Colonic mucosa (tissue), 4 donors: ENCODE results near the gene CPNE5. TPM values are rescaled to one million over a fixed set of nuclear protein-coding genes. Genes with fewer than 3 reads are reported as not detected.

Source experiments
- DNase-seq: peaks from one replicate; pipeline ENCODE4 v3.0.0-alpha.2; 2020
- H3K27ac ChIP-seq: fragments of 200-600 bp; one replicate; pipeline ENCODE4 v1.8.0; 2021
- H3K27me3 ChIP-seq: fragments of 200-600 bp; one replicate; pipeline ENCODE4 v1.8.0; 2021
- H3K36me3 ChIP-seq: fragments of 200-600 bp; one replicate; pipeline ENCODE4 v1.8.0; 2021
- H3K4me1 ChIP-seq: fragments of 200-600 bp; one replicate; pipeline ENCODE4 v1.8.0; 2021; ENCODE audit warnings: mild to moderate bottlenecking
- H3K4me3 ChIP-seq: fragments of 200-600 bp; one replicate; pipeline ENCODE4 v1.8.0; 2021
- H3K9ac ChIP-seq, 2 donors: one replicate each; pipeline ENCODE4 v1.7.0; 2013; ENCODE audit warnings: control low read depth in 2 of 2, low read depth in 2 of 2, low read length in 2 of 2
- H3K9me3 ChIP-seq: fragments of 200-600 bp; one replicate; pipeline ENCODE4 v1.8.0; 2021
- CTCF ChIP-seq: fragments of 200-600 bp; IDR thresholded peaks from one replicate; pipeline ENCODE4 v1.8.0; 2022; ENCODE audit warnings: antibody characterized with exemption, mild to moderate bottlenecking
- intact Hi-C: fragments of 100-400 bp; cut with DNase I; formaldehyde crosslinking; loops from one replicate; pipeline ENCODE4 v1.14.1; 2022
- total RNA-seq, 2 donors: library from RNA; stranded (reverse); fragmentation: NEBNext Ultra II Directional in 1 of 2; extraction: Animal tissue kit (Norgen Biotek cat#: 25700) in 1 of 2; gene quantifications; one replicate each; pipeline ENCODE4 v1.2.1, GENCODE V29; 2021
- donor health status: healthy.
- donor health status: DM: no; HTN: no; CAD: no.
- donor health status: DM: no; HTN: no; CAD: no.

The CPNE5 gene
- total RNA-seq, 2 donors from 2014 or later: 4.6 to 8.0 TPM

DNA sequence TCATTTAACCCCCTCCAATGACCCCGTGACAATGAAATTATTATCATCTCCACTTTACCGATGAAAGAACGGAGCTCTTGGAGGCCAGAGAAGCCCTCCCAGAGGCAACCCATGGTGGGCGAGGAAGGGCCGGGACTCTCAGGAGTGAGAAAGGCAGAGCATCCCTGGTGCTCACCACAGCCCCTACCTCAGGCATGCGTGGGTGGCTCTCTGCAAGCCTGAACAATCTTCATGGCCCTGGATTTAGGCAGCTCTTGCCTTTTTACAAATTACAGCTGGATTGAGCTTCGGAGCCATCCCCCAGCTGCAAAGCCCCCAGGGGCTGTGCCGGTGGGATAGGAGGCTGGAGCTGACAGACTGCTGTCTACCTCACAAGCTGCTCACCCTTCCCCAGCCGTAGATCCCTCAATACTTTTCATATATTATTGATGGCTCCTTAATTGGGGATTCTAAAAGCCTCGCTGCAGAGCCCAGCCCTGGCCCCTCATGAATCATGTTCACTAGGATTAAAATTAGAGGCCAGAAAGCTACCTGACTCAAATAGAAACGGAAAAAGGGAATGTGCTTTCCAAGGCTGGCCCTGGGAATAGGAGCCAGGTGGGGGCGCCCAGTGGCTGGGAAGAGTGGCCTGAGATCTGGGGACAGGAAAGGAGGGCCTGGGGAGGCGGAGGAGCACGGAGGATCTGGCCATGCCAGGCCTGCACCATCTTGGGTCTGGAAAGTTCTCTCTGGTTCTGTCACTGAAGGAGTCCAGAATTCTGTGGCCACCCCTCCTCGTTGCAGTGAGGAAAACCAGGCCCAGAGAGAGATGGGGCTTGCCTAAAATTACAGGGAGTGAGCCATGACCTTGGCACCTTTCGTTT lies 29.1 kb downstream of the CPNE5 start:
- DNase-seq: no peak
- TF ChIP-seq CTCF: no peak
- Histone ChIP-seq H3K4me1 (no peaks in the 10 kb centered on the region), H3K9me3 (no peaks in the 10 kb centered on the region), H3K9ac (no peak overlapping the region), H3K27ac (no peak overlapping the region), H3K4me3 (no peak overlapping the region), H3K27me3 (no peaks in the 10 kb centered on the region), H3K36me3 (no peaks in the 10 kb centered on the region)
- intact Hi-C loops: no loop called here

GRCh38 chr6:36809156-36809555 lies 30.1 kb downstream of the CPNE5 start:
- Histone ChIP-seq H3K9ac (no peak overlapping the region), H3K4me3 (no peak overlapping the region), H3K4me1 (no peaks in the 10 kb centered on the region), H3K27ac (no peak overlapping the region), H3K9me3 (no peaks in the 10 kb centered on the region), H3K27me3 (no peaks in the 10 kb centered on the region), H3K36me3 (no peaks in the 10 kb centered on the region)
- no peak for TF ChIP-seq CTCF
- DNase-seq: no peak
- intact Hi-C loops: no loop called here

DNA sequence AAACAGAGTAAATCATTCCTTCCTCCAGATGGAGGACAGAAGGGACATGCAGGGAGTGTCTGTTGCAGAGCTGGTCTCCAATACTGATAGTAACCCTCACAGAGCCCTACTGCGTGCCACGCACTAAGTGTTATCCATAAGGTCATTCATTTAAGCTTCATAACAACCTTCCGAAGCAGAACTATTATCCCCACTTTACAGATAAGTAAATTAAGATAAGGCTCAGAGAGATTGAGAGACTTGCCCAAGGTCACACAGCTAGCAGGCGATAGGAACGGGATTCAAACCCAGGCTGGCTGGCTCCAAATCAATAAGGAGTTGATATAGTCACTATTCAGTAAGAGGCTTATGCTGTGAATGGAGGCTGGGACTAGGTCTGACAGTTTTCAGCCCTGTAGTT lies 30.6 kb downstream of the CPNE5 start:
- H3K9ac ChIP-seq: no peak overlapping the region
- H3K27ac ChIP-seq: no peak overlapping the region
- no peaks in the 10 kb centered on the region for H3K9me3 ChIP-seq
- DNase-seq: no peak
- no peaks in the 10 kb centered on the region for H3K4me1 ChIP-seq
- no peak for TF ChIP-seq CTCF
- H3K4me3 ChIP-seq: no peak overlapping the region
- H3K27me3 ChIP-seq: no peaks in the 10 kb centered on the region
- intact Hi-C loops: no loop called here
- no peaks in the 10 kb centered on the region for H3K36me3 ChIP-seq

GRCh38 chr6:36807750-36808149 lies 31.5 kb downstream of the CPNE5 start:
- H3K4me1 ChIP-seq: no peaks in the 10 kb centered on the region
- H3K27me3 ChIP-seq: no peaks in the 10 kb centered on the region
- H3K27ac ChIP-seq: no peak overlapping the region
- intact Hi-C loops: no loop called here
- H3K9ac ChIP-seq: no peak overlapping the region
- TF ChIP-seq CTCF: no peak
- no peaks in the 10 kb centered on the region for H3K9me3 ChIP-seq
- no peaks in the 10 kb centered on the region for H3K36me3 ChIP-seq
- no peak overlapping the region for H3K4me3 ChIP-seq
- no peak for DNase-seq

GRCh38 chr6:36807143-36807542 lies 32.1 kb downstream of the CPNE5 start:
- no peak for DNase-seq
- H3K9ac ChIP-seq: no peak overlapping the region
- no peak for TF ChIP-seq CTCF
- H3K4me1 ChIP-seq: no peaks in the 10 kb centered on the region
- H3K4me3 ChIP-seq: no peak overlapping the region
- H3K27me3 ChIP-seq: no peaks in the 10 kb centered on the region
- H3K9me3 ChIP-seq: no peaks in the 10 kb centered on the region
- intact Hi-C loops: no loop called here
- no peaks in the 10 kb centered on the region for H3K36me3 ChIP-seq
- H3K27ac ChIP-seq: no peak overlapping the region
